H1 (cell line): Measurements from ENCODE around the gene ZNG1A. TPM values are rescaled to one million over a fixed set of nuclear protein-coding genes. Genes with fewer than 3 reads are reported as not detected.
"Not testable (repeated sequence)": the region's sequence is repeated elsewhere in the genome, so short reads cannot be mapped to it uniquely, and the experiment has no call there.

Experiments used
- CTCF ChIA-PET: fragments of 300-600 bp; sonication (Branson Sonifier 250); formaldehyde crosslinking; loops from one replicate; lab custom pipeline; 2021; ENCODE audit not compliant: partially characterized antibody; lab: Charles Lee
- POLR2A ChIA-PET: fragments of 300-600 bp; sonication (Branson Sonifier 250); formaldehyde crosslinking; loops from one replicate; lab custom pipeline; 2021; ENCODE audit warnings: inconsistent platforms; ENCODE audit not compliant: partially characterized antibody; lab: Charles Lee
- DNase-seq, 2 experiments: peaks; one replicate each; pipeline versions ENCODE4 v3.0.0 to v3.0.0-alpha.2; 2010 to 2022; ENCODE audit warnings: low spot score in 2 of 2, low read depth in 1 of 2, mixed read lengths in 1 of 2
- FAIRE-seq: peaks from 2 replicates; lab custom pipeline; 2011; peaks lifted over from hg19 to GRCh38; lab: Jason Lieb, UNC
- H2AFZ ChIP-seq: 2 replicates; pipeline ENCODE4 v1.8.1; 2012; ENCODE audit warnings: low read length, inconsistent platforms
- H2AK5ac ChIP-seq: 2 replicates; pipeline ENCODE4 v1.6.1; 2013; ENCODE audit warnings: low read depth, low read length
- H2BK120ac ChIP-seq: replicated peaks from 2 replicates; pipeline ENCODE3; 2013; ENCODE audit warnings: low read depth, low read length, inconsistent platforms
- H2BK12ac ChIP-seq: 2 replicates; pipeline ENCODE4 v1.6.1; 2013; ENCODE audit warnings: low read depth, low read length
- H2BK15ac ChIP-seq: 2 replicates; pipeline ENCODE4 v1.6.1; 2013; ENCODE audit warnings: low read length
- H2BK20ac ChIP-seq: 2 replicates; pipeline ENCODE4 v1.6.1; 2013; ENCODE audit warnings: low read length
- H2BK5ac ChIP-seq: 2 replicates; pipeline ENCODE4 v1.6.1; 2013; ENCODE audit warnings: low read depth, low read length
- H3K14ac ChIP-seq: 2 replicates; pipeline ENCODE4 v1.6.1; 2013; ENCODE audit warnings: inconsistent platforms; ENCODE audit not compliant: insufficient read length
- H3K18ac ChIP-seq: 2 replicates; pipeline ENCODE4 v1.6.1; 2013; ENCODE audit warnings: low read length; ENCODE audit errors: extremely low read depth
- H3K23ac ChIP-seq: 2 replicates; pipeline ENCODE4 v1.6.1; 2013; ENCODE audit warnings: inconsistent platforms; ENCODE audit not compliant: insufficient read length
- H3K23me2 ChIP-seq: 2 replicates; pipeline ENCODE4 v1.6.1; 2013; ENCODE audit warnings: low read depth, low read length
- H3K27ac ChIP-seq: 2 replicates; pipeline ENCODE4 v1.6.1; 2011; ENCODE audit warnings: low read depth, low read length, inconsistent platforms
- H3K27me3 ChIP-seq, 4 experiments: replicated peaks in 1 of 4; 1 replicate in 1 of 4; 2 replicates in 3 of 4; pipeline versions ENCODE4 v1.6.1 to v1.8.1; 2011 to 2013; ENCODE audit warnings: low read length in 3 of 4, mild to moderate bottlenecking in 3 of 4, inconsistent platforms in 2 of 4, mixed read lengths in 2 of 4, moderate library complexity in 1 of 4; ENCODE audit not compliant: control insufficient read depth in 3 of 4, insufficient read depth in 3 of 4; ENCODE audit errors: extremely low read depth in 1 of 4
- H3K36me3 ChIP-seq, 4 experiments: 2 replicates each; pipeline versions ENCODE4 v1.6.1 to v1.8.1; 2011 to 2013; ENCODE audit warnings: mild to moderate bottlenecking in 4 of 4, low read length in 3 of 4, moderate library complexity in 2 of 4, control low read depth in 1 of 4, inconsistent platforms in 1 of 4; ENCODE audit not compliant: insufficient read depth in 4 of 4, control insufficient read depth in 2 of 4
- H3K4ac ChIP-seq: replicated peaks from 2 replicates; pipeline ENCODE3; 2013; ENCODE audit warnings: low read length, low read depth, mixed read lengths, inconsistent platforms; ENCODE audit not compliant: insufficient read length
- H3K4me1 ChIP-seq, 4 experiments: replicated peaks in 1 of 4; 1 replicate in 1 of 4; 2 replicates in 3 of 4; pipeline versions ENCODE4 v1.6.1 to v1.8.1; 2011 to 2013; ENCODE audit warnings: low read length in 3 of 4, inconsistent platforms in 2 of 4, mixed read lengths in 1 of 4; ENCODE audit not compliant: insufficient read depth in 4 of 4, control insufficient read depth in 3 of 4
- H3K4me2 ChIP-seq, 2 experiments: 2 replicates each; pipeline versions ENCODE4 v1.6.1 to v1.8.1; 2011 to 2013; ENCODE audit warnings: low read depth in 2 of 2, low read length in 2 of 2, control low read depth in 1 of 2, inconsistent platforms in 1 of 2, mild to moderate bottlenecking in 1 of 2; ENCODE audit not compliant: insufficient read depth in 1 of 2
- H3K4me3 ChIP-seq, 4 experiments: fragments of 200-600, 300-600 bp in 1 of 4; sonication (generic), shearing (Covaris generic), sonication (Bioruptor Twin) in 1 of 4; 2 replicates each; pipeline versions ENCODE4 v1.5.1 to v1.8.1; 2011 to 2016; ENCODE audit warnings: low read length in 4 of 4, low read depth in 3 of 4, control low read depth in 2 of 4, inconsistent platforms in 2 of 4, mild to moderate bottlenecking in 2 of 4, mixed read lengths in 1 of 4, moderate library complexity in 1 of 4; ENCODE audit not compliant: insufficient read depth in 2 of 4; ENCODE audit errors: extremely low read depth in 1 of 4
- H3K56ac ChIP-seq: replicated peaks from 2 replicates; pipeline ENCODE3; 2013; ENCODE audit warnings: low read depth, mild to moderate bottlenecking, mixed read lengths, low read length, inconsistent platforms; ENCODE audit not compliant: insufficient read length
- H3K79me1 ChIP-seq: 2 replicates; pipeline ENCODE4 v1.6.1; 2013; ENCODE audit warnings: low read depth, low read length, control low read depth
- H3K79me2 ChIP-seq, 2 experiments: 2 replicates each; pipeline versions ENCODE4 v1.6.1 to v1.8.1; 2012 to 2013; ENCODE audit warnings: low read length in 2 of 2, mild to moderate bottlenecking in 2 of 2, inconsistent platforms in 1 of 2; ENCODE audit not compliant: insufficient read depth in 2 of 2, control insufficient read depth in 1 of 2
- H3K9ac ChIP-seq, 4 experiments: replicated peaks in 1 of 4; 1 replicate in 1 of 4; 2 replicates in 3 of 4; pipeline versions ENCODE4 v1.6.1 to v1.8.1; 2011 to 2013; ENCODE audit warnings: low read depth in 3 of 4, low read length in 3 of 4, control low read depth in 2 of 4, mild to moderate bottlenecking in 2 of 4, moderate library complexity in 2 of 4, inconsistent platforms in 1 of 4; ENCODE audit errors: extremely low read depth in 1 of 4
- H3K9me3 ChIP-seq, 2 experiments: 2 replicates each; pipeline versions ENCODE4 v1.6.1 to v1.8.1; 2012 to 2013; ENCODE audit warnings: mild to moderate bottlenecking in 2 of 2, moderate library complexity in 2 of 2, control low read depth in 1 of 2, inconsistent platforms in 1 of 2, low read depth in 1 of 2, low read length in 1 of 2, mixed read lengths in 1 of 2; ENCODE audit not compliant: insufficient read depth in 2 of 2
- H4K20me1 ChIP-seq, 2 experiments: replicated peaks in 1 of 2; 2 replicates each; pipeline versions ENCODE3 to v1.8.1; 2011 to 2013; ENCODE audit warnings: inconsistent platforms in 2 of 2, low read length in 2 of 2, mild to moderate bottlenecking in 1 of 2; ENCODE audit not compliant: insufficient read depth in 2 of 2, control insufficient read depth in 1 of 2
- H4K5ac ChIP-seq: 2 replicates; pipeline ENCODE4 v1.6.1; 2013; ENCODE audit warnings: low read length, low read depth, mixed read lengths, inconsistent platforms; ENCODE audit not compliant: insufficient read length
- H4K8ac ChIP-seq: 2 replicates; pipeline ENCODE4 v1.8.0; 2013; ENCODE audit warnings: mild to moderate bottlenecking, moderate library complexity, low read length, inconsistent platforms; ENCODE audit not compliant: insufficient read depth; ENCODE audit errors: extremely low read depth
- H4K91ac ChIP-seq: replicated peaks from 2 replicates; pipeline ENCODE3; 2013; ENCODE audit warnings: low read length, mixed read lengths, inconsistent platforms; ENCODE audit not compliant: insufficient read length
- WGBS, 2 experiments: shearing (Covaris generic) in 1 of 2; methylation state at CpG; one replicate each; pipeline versions ENCODE4 v1.1.6 to v1.1.7; 2013 to 2015; ENCODE audit warnings: low lambda C conversion rate in 2 of 2, mixed read lengths in 2 of 2, inconsistent platforms in 1 of 2, low coverage in 1 of 2, missing lambda C conversion rate in 1 of 2; ENCODE audit not compliant: insufficient replicate concordance in 2 of 2, insufficient coverage in 1 of 2, insufficient read length in 1 of 2; ENCODE audit errors: extremely low coverage in 1 of 2, missing lambda C conversion rate in 1 of 2; 5-methylcytosine and 5-hydroxymethylcytosine counted together
- long read RNA-seq, 2 experiments: library from RNA in 1 of 2; library from capped mRNA in 1 of 2; stranded (forward); transcript quantifications; one replicate each; pipeline ENCODE4 v2.0.0, GENCODE V29; 2021; ENCODE audit warnings: inconsistent platforms in 1 of 2
- polyA minus RNA-seq, 3 experiments: library from RNA; depleted of rRNA, polyadenylated mRNA; stranded (reverse); fragments of >200 nt; gene quantifications; 1 replicate in 2 of 3; 2 replicates in 1 of 3; pipeline ENCODE4 v1.2.3, GENCODE V29; 2011
- polyA plus RNA-seq, 7 experiments: library from polyadenylated mRNA; depleted of rRNA in 3 of 7; stranded (reverse) in 5 of 7; unstranded in 2 of 7; fragments of >200 nt in 5 of 7; fragments of 200-250 nt in 2 of 7; gene quantifications; 1 replicate in 5 of 7; 2 replicates in 1 of 7; 4 replicates in 1 of 7; pipeline versions ENCODE4 v1.2.1 to v1.2.3, GENCODE V29; 2011 to 2013; ENCODE audit warnings: missing spikeins in 2 of 7, mixed read lengths in 2 of 7
- total RNA-seq: library from RNA; stranded (reverse); fragmentation: NEBNext Ultra II Directional; extraction: Animal tissue kit (Norgen Biotek cat#: 25700); gene quantifications from 2 replicates; pipeline ENCODE4 v1.2.1, GENCODE V29; 2021

Gene ZNG1A
- 43.8 and 46.5 TPM in 2 replicates for total RNA-seq
- 10.4 and 18.2 TPM in 2 replicates for polyA plus RNA-seq (2011; rRNA removed)
- 27.5 TPM for polyA plus RNA-seq (2011; cell fraction: cytosol; rRNA removed)
- 8.4 TPM for polyA plus RNA-seq (2011; cell fraction: nucleus; rRNA removed)
- 33.7 to 50.1 TPM (median 37.5 TPM) in 4 replicates for polyA plus RNA-seq (2012, experiment 1 of 2)
- polyA plus RNA-seq (2012, experiment 2 of 2): 6.2 TPM
- 29.2 TPM for polyA plus RNA-seq (2013, experiment 1 of 2)
- 31.0 TPM for polyA plus RNA-seq (2013, experiment 2 of 2)
- 13.1 and 14.3 TPM in 2 replicates for polyA minus RNA-seq (2011; rRNA and poly(A)+ RNA removed)
- polyA minus RNA-seq (2011; cell fraction: cytosol; rRNA and poly(A)+ RNA removed): 9.9 TPM
- 48.2 TPM for polyA minus RNA-seq (2011; cell fraction: nucleus; rRNA and poly(A)+ RNA removed)
- long read RNA-seq, experiment 1, transcript CBWD1-210 (4 exons, 721 nt): minor isoform, 5 of 51 reads
- long read RNA-seq, experiment 1, transcript CBWD1-206 (3 exons, 1,731 nt): minor isoform, 8 of 51 reads
- long read RNA-seq, experiment 1, transcript CBWD1-202 (15 exons, 1,706 nt): major isoform, 20 of 51 reads
- long read RNA-seq, experiment 1, partial matches to known transcripts: 6 of 51 reads
- long read RNA-seq, experiment 1, other reads (novel, unspliced or antisense): 3 of 51 reads
- long read RNA-seq, experiment 2, transcript CBWD1-207 (14 exons, 1,241 nt): minor isoform, 21 of 261 reads
- long read RNA-seq, experiment 2, transcript CBWD1-201 (16 exons, 1,771 nt): minor isoform, 14 of 261 reads
- long read RNA-seq, experiment 2, transcript CBWD1-202 (15 exons, 1,706 nt): major isoform, 174 of 261 reads
- long read RNA-seq, experiment 2, transcript CBWD1-206 (3 exons, 1,731 nt): minor isoform, 11 of 261 reads
- long read RNA-seq, experiment 2, partial matches to known transcripts: 8 of 261 reads
- long read RNA-seq, experiment 2, other reads (novel, unspliced or antisense): 28 of 261 reads

- not testable (repeated sequence) for H3K27me3 ChIP-seq, H2AFZ ChIP-seq
These were observed at the start of gene ZNG1A for GRCh38 chr9:178970-179383. ZNG1A (minus strand) TSS chr9:179056; CDS start chr9:178969, 87 bp downstream.

More at GRCh38 chr9:178970-179383, at the start of gene ZNG1A:
- H4K91ac ChIP-seq, H3K9ac ChIP-seq, H2AK5ac ChIP-seq, H3K23me2 ChIP-seq, H3K18ac ChIP-seq, H3K79me2 ChIP-seq, H3K27ac ChIP-seq, H3K56ac ChIP-seq, H3K9me3 ChIP-seq, H3K36me3 ChIP-seq, H2BK120ac ChIP-seq, H3K23ac ChIP-seq, H2BK5ac ChIP-seq, H2BK12ac ChIP-seq, POLR2A ChIA-PET, CTCF ChIA-PET, H3K79me1 ChIP-seq, H4K20me1 ChIP-seq, H2BK15ac ChIP-seq, H3K4me1 ChIP-seq, H3K4ac ChIP-seq, FAIRE-seq, H4K8ac ChIP-seq, H3K14ac ChIP-seq, H2BK20ac ChIP-seq, H4K5ac ChIP-seq: not testable (repeated sequence)
- Histone ChIP-seq H3K4me3 (peak within 1 kb of the TSS in 3 of 4 experiments; percentile 23 to 49 (median 36); a peak in 4 of 8 replicates), H3K4me2 (peak within 1 kb of the TSS in 1 of 2 experiments; percentile 56; a peak in 2 of 4 replicates)
- DNase-seq: peak in 1 of 2 experiments; percentile 71
- WGBS, 2 experiments: no CpG with 5 or more reads among the region's 32 CpGs
